SH-SY5Y (cell line): ENCODE measurements around the gene WRAP73.

Experiments used
- GATA2 ChIP-seq: IDR thresholded peaks from 2 replicates; pipeline ENCODE4 v1.6.1; 2011; ENCODE audit warnings: mild to moderate bottlenecking, low read depth, low read length
- GATA3 ChIP-seq: IDR thresholded peaks from 2 replicates; pipeline ENCODE4 v1.6.1; 2011; ENCODE audit warnings: low read depth, mild to moderate bottlenecking, low read length, moderate library complexity

DNA sequence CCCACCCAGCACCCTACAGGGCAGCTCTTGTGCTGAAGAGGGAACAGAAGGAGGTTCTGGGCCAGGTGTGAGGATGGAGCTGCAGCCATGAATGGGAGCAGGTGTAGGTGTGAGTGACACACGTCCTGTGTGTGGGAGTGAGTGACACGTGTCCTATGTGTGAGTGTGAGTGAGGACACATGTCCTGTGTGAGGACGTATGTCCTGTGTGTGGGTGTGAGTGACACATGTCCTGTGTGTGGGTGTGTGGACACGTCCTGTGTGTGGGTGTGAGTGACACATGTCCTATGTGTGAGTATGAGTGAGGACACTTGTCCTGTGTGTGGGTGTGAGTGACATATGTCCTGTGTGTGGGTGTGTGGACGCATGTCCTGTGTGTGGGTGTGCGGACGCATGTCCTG is 65.0 kb downstream of the WRAP73 start:
- no peak for TF ChIP-seq GATA3
- TF ChIP-seq GATA2 = no peak
